ENCODE results near the gene CPT2. TPM values are rescaled to one million over a fixed set of nuclear protein-coding genes. Genes with fewer than 3 reads are reported as not detected.
A peak's percentile ranks its signal among the peaks of the same experiment; 100 is the strongest.

The CPT2 gene
- total and polyA plus RNA-seq, 9 of the 15 experiments (the other 6 are each of a cell fraction or from before 2014, with no cell fraction given): 7.6 to 25.1 (median 16.8) TPM

DNA sequence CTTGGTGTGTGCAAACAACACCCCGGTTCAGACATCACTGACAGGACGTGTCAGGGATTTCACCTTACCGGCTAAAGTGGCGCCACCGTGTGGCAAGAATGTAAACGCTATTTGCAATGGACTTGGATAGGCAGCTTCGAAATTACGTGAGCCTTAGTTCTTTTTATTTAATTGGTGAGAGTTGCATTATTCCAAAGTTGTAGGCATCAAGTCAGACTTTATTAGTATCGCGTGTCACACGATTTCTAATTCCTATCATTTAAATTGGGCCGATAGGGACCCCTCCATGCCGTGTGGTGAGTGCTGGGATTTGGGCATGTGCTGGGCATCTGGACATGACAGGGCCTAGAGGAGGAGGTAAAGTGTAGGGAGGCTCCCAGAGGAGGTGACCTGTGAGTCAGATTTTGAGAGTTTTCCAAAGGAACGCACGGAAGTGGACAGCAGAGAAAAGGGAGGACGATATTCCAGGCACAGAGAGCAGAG lies 14.5 kb upstream of the CPT2 start (continued):
- TF ChIP-seq, protein P1, sequence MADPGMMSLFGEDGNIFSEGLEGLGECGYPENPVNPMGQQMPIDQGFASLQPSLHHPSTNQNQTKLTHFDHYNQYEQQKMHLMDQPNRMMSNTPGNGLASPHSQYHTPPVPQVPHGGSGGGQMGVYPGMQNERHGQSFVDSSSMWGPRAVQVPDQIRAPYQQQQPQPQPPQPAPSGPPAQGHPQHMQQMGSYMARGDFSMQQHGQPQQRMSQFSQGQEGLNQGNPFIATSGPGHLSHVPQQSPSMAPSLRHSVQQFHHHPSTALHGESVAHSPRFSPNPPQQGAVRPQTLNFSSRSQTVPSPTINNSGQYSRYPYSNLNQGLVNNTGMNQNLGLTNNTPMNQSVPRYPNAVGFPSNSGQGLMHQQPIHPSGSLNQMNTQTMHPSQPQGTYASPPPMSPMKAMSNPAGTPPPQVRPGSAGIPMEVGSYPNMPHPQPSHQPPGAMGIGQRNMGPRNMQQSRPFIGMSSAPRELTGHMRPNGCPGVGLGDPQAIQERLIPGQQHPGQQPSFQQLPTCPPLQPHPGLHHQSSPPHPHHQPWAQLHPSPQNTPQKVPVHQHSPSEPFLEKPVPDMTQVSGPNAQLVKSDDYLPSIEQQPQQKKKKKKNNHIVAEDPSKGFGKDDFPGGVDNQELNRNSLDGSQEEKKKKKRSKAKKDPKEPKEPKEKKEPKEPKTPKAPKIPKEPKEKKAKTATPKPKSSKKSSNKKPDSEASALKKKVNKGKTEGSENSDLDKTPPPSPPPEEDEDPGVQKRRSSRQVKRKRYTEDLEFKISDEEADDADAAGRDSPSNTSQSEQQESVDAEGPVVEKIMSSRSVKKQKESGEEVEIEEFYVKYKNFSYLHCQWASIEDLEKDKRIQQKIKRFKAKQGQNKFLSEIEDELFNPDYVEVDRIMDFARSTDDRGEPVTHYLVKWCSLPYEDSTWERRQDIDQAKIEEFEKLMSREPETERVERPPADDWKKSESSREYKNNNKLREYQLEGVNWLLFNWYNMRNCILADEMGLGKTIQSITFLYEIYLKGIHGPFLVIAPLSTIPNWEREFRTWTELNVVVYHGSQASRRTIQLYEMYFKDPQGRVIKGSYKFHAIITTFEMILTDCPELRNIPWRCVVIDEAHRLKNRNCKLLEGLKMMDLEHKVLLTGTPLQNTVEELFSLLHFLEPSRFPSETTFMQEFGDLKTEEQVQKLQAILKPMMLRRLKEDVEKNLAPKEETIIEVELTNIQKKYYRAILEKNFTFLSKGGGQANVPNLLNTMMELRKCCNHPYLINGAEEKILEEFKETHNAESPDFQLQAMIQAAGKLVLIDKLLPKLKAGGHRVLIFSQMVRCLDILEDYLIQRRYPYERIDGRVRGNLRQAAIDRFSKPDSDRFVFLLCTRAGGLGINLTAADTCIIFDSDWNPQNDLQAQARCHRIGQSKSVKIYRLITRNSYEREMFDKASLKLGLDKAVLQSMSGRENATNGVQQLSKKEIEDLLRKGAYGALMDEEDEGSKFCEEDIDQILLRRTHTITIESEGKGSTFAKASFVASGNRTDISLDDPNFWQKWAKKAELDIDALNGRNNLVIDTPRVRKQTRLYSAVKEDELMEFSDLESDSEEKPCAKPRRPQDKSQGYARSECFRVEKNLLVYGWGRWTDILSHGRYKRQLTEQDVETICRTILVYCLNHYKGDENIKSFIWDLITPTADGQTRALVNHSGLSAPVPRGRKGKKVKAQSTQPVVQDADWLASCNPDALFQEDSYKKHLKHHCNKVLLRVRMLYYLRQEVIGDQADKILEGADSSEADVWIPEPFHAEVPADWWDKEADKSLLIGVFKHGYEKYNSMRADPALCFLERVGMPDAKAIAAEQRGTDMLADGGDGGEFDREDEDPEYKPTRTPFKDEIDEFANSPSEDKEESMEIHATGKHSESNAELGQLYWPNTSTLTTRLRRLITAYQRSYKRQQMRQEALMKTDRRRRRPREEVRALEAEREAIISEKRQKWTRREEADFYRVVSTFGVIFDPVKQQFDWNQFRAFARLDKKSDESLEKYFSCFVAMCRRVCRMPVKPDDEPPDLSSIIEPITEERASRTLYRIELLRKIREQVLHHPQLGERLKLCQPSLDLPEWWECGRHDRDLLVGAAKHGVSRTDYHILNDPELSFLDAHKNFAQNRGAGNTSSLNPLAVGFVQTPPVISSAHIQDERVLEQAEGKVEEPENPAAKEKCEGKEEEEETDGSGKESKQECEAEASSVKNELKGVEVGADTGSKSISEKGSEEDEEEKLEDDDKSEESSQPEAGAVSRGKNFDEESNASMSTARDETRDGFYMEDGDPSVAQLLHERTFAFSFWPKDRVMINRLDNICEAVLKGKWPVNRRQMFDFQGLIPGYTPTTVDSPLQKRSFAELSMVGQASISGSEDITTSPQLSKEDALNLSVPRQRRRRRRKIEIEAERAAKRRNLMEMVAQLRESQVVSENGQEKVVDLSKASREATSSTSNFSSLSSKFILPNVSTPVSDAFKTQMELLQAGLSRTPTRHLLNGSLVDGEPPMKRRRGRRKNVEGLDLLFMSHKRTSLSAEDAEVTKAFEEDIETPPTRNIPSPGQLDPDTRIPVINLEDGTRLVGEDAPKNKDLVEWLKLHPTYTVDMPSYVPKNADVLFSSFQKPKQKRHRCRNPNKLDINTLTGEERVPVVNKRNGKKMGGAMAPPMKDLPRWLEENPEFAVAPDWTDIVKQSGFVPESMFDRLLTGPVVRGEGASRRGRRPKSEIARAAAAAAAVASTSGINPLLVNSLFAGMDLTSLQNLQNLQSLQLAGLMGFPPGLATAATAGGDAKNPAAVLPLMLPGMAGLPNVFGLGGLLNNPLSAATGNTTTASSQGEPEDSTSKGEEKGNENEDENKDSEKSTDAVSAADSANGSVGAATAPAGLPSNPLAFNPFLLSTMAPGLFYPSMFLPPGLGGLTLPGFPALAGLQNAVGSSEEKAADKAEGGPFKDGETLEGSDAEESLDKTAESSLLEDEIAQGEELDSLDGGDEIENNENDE (IDR thresholded peaks at IDR 0.05; ENCODE audit: low read depth, low read length): no peak
- TF ChIP-seq CTBP1 (IDR thresholded peaks at IDR 0.05; ENCODE audit: borderline replicate concordance) (peak; percentile 58; the same call in 1 of the 2 replicates), CEBPG (CRISPR knock-in tag; IDR thresholded peaks at IDR 0.05) (no peak), CEBPG (tag; conservative IDR thresholded peaks at IDR 0.05 in 1 of 2, IDR thresholded peaks at IDR 0.05 in 1 of 2) (peak in 1 of 2 experiments; percentile 46; a peak in 1 of 4 replicates), FOXP1 (CRISPR knock-in tag; IDR thresholded peaks at IDR 0.05) (peak; percentile 53; the same call in 1 of the 2 replicates), NBN (IDR thresholded peaks at IDR 0.05; ENCODE audit: low read depth) (no peak), ZEB2 (IDR thresholded peaks at IDR 0.05) (no peak), RCOR1 (IDR thresholded peaks at IDR 0.05; ENCODE audit: borderline replicate concordance in 1 of 2, low read depth in 2 of 2, low read length in 2 of 2) (peak in 1 of 2 experiments; percentile 52; a peak in 1 of 4 replicates), SMAD3 (CRISPR knock-in tag; conservative IDR thresholded peaks at IDR 0.05) (no peak), ETV1 (tag; conservative IDR thresholded peaks at IDR 0.05; ENCODE audit: low read depth) (0 out of 2 replicates have a peak, but pooled peaks have one; percentile 37), CREM (IDR thresholded peaks at IDR 0.05; ENCODE audit: low read depth) (peak; percentile 52), XRCC5 (IDR thresholded peaks at IDR 0.05; ENCODE audit: low read depth, low read length) (peak; percentile 86; the same call in 1 of the 2 replicates)
- TF ChIP-seq, protein P2, sequence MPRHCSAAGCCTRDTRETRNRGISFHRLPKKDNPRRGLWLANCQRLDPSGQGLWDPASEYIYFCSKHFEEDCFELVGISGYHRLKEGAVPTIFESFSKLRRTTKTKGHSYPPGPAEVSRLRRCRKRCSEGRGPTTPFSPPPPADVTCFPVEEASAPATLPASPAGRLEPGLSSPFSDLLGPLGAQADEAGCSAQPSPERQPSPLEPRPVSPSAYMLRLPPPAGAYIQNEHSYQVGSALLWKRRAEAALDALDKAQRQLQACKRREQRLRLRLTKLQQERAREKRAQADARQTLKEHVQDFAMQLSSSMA (CRISPR knock-in tag; IDR thresholded peaks at IDR 0.05): 0 out of 2 replicates have a peak, but pooled peaks have one; percentile 40
- TF ChIP-seq, protein P3, sequence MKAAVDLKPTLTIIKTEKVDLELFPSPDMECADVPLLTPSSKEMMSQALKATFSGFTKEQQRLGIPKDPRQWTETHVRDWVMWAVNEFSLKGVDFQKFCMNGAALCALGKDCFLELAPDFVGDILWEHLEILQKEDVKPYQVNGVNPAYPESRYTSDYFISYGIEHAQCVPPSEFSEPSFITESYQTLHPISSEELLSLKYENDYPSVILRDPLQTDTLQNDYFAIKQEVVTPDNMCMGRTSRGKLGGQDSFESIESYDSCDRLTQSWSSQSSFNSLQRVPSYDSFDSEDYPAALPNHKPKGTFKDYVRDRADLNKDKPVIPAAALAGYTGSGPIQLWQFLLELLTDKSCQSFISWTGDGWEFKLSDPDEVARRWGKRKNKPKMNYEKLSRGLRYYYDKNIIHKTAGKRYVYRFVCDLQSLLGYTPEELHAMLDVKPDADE (conservative IDR thresholded peaks at IDR 0.05; ENCODE audit: control insufficient read depth, low read depth, low read length): no peak
- TF ChIP-seq, protein P4, sequence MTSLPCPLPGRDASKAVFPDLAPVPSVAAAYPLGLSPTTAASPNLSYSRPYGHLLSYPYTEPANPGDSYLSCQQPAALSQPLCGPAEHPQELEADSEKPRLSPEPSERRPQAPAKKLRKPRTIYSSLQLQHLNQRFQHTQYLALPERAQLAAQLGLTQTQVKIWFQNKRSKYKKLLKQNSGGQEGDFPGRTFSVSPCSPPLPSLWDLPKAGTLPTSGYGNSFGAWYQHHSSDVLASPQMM (CRISPR knock-in tag; IDR thresholded peaks at IDR 0.05): no peak
